NOMO-1 treated with dmso at 0.1 percent for 144 hours (cell line): Measurements from ENCODE around the gene SULT2B1.
"Not testable (repeated sequence)": the region's sequence is repeated elsewhere in the genome, so short reads cannot be mapped to it uniquely, and the experiment has no call there.

Experiments used
- DNase-seq: peaks from one replicate; lab custom pipeline; 2025; ENCODE audit not compliant: unreplicated experiment; lab: John Stamatoyannopoulos, UW

SULT2B1 gene

DNA sequence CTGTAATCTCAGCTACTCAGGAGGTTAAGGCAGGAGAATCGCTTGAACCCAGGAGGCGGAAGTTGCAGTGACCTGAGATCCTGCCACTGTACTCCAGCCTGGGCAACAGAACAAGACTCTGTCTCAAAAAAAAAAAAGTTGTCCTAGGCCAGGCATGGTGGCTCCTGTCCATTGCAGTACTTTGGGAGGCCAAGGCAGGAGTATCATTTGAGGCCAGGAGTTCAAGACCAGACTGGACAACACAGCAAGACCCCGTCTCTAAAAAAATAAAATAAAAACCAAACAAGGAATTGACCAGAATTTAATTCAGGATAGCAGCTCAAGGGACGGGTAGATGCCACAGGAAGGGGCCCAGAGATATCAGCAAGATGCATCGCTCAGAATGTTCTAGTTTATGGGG lies 4.9 kb downstream of the SULT2B1 start:
- no peak for DNase-seq

DNA sequence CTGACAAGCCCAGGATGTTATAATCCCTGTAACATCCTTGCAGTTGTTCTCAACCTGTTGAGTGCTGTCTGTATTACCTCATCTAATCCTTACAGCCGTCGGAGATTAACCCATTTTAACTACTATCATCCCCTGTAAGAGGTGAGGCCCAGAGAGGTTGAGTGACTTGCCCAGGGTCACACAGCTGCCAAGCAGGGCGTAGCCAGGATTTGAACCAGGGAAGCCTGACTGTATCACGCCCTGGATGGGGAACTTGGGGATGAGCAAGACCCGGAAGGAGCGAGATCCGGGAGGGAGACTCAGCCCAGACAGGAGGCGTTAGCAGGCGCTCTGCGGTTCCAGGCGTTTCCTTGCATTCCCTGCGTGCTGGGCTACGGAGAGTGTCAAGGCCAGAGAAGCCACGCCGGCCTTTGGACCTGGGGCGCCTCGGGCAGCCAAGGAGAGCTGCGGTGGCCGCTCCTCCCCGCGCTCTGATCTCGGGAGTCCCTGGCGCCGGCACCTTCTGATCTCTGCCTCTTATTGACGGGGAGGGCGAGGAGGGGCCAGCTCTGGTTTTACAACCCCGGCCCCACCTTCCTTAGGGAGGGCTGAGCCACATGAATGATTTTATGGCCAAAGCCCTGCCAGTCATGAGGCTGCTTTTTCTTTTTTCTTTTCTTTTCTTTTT lies 6.2 kb downstream of the SULT2B1 start:
- no peak for DNase-seq

DNA sequence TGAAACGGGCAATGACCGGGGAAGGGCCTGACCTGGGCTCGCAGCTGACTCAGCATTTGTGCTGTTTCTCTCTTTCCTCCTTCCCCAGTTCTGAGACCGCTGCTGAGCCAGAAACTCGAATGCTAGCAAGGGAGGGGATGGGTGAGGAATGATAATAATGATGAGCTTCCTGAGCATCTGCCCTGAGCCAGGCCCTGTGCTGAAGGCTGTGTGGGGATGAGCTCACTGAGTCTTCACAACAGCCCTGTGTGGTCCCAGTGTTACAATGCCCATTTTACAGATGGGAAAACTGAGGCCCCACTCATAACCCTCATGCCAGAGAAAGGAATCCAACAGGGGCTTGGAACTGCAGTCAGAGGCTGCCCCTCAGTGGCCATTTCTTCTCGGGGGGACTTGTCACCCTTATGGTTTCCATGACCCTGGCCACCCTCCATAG lies 8.1 kb downstream of the SULT2B1 start:
- DNase-seq = no peak

DNA sequence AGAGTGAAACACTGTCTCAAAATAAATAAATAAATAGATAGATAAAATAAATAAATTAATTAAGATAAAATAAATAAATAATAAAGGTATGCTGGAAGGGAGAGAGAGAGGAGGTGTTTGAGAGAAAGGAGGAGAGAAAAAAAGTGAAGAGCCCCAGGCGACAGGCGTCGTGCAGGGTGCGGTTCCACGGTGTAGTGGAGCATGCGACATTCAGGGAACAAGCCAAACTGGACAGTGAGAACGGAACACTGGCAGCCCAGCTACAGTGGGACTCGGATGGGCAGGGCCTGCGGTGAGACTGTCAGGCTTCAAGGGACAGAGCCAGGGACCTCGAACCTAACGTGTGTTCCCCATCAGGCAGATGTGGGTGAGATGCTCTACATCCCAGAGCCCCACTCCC lies 9.4 kb downstream of the SULT2B1 start:
- no peak for DNase-seq

DNA sequence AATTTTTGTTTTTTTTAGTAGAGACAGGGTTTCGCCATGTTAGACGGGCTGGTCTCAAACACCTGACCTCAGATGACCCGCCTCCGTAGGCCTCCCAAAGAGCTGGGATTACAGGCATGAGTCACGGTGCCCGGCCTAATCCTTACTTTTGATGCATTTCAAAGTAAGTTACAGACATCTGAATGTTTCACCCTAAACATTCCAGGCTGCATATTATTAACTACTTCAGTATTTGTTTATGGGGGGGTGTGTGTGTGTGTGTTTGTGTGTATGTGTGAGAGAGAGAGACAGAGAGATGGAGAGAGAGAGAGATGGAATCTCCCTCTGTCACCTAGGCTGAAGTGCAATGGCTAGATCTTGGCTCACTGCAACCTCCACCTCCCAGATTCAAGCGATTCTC lies 13.1 kb downstream of the SULT2B1 start:
- DNase-seq = no peak

DNA sequence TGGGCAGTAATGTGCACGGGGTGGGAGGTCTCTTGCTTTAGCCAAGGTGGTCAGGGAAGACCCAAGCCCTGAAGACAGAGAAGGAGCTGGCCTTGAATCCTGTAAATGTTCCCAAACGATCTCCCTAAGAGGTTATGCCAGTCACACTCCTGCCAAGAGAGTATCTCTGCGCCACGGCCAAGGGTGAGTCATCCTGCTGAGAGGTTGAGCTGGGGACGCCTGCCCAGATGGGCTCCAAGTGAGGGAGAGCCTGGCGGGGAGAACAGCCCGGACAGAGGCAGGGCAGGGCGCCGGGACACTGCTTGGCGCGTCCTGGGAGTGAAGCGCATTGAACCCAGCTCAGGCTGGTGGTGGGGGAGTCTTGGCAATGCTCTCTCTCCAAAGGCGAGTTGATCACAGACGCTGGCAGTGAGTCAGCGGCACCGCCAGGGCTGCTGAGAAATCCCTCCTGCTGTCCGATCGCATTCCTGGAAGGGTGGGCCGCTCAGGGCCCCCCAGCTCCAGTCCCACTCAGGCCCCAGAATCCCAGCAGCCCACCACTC lies 16.4 kb downstream of the SULT2B1 start:
- no peak for DNase-seq

DNA sequence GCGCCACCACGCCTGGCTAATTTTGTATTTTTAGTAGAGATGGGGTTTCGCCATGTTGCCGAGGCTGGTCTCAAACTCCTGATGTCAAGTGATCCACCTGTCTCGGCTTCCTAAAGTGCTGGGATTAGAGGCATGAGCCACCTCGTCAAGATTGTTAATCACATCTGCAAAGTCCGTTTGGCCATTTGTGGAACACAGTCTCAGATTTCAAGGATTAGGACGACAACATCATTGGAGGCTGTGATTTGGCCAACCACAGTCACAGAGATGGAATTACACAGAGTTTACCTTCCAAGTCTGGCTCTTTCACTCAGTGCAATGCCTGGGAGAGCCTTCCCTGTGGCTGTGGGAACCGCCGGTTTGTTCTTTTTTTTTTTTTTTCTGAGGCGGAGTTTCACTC lies 17.8 kb downstream of the SULT2B1 start:
- DNase-seq = no peak

DNA sequence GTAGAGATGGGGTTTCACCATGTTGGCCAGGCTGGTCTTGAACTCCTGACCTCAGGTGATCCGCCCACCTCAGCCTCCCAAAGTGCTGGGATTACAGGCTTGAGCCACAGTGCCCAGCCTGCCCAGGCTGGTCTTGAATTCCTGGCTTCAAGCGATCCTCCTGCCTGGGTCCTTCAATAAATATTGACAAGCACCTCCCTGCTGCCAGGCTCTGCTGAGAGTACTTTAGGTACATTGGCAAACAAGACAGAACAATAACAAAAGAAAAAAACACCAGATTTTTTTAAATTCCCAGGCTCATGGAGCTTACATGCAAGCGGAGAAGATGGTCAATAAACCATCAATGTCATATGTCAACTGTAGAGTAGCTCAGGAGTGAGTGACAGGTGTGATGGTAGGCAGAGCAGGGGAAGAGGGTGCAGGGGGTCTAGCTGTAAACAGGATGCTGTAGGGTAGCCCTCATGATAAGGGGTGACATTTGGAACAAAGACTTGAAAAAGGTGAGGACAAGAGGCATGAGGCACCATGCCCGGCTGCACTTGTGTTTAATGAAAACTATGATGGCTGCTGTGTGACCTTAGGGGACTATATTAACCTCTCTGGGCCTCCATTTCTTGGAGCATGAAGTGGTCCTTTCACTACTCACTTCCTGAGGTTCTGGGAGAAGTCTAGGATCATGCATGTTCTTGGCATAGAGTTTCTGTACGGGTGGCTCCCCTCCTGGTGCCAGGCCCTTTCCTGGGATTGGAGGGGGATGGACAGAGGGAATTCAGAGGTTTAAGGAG lies 19.6 kb downstream of the SULT2B1 start:
- no peak for DNase-seq

DNA sequence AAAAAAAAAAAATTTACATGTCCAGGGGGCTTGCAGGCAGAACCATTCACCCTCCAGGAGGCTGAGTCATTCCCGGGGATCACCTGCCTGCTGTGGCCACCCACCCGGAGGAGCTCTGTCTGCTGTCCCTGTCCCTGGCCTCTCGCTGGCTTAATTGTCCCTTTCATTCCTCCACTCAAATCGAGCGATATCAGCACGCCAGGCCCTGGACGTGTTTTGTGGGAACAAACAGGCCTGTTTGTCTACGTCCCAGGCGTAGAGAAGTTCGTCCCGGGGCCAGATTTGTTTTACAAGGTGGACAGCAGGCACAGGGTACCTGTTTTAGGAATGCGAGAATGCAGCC lies 21.2 kb downstream of the SULT2B1 start:
- no peak for DNase-seq

DNA sequence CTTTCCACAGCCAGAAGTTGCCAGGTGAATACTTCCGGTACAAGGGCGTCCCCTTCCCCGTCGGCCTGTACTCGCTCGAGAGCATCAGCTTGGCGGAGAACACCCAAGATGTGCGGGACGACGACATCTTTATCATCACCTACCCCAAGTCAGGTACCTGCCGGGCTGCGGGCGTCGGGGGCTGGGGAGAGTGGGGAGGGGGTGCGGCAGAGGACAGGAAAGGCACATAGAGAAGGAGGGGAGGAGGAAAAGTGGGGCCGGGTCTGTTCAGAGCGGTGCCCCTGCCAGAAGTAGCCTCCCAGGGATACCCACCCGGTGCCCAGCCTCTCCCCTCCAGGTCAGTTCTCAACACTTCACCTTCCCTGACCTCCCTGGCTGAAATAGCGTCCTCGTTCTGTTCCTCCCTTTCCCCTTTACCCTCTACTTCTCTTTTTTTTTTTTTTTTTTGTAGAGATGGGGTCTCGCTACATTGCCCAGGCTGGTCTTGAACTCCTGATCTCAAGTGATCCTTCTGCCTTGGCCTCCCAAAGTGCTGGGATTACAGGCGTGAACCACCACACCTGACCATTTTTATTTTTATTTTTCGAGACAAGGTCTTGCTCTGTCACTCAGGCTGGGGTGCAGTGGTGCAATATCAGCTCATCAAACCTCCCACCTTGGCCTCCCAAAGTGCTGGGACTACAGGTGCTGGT lies 24.1 kb downstream of the SULT2B1 start:
- no peak for DNase-seq

DNA sequence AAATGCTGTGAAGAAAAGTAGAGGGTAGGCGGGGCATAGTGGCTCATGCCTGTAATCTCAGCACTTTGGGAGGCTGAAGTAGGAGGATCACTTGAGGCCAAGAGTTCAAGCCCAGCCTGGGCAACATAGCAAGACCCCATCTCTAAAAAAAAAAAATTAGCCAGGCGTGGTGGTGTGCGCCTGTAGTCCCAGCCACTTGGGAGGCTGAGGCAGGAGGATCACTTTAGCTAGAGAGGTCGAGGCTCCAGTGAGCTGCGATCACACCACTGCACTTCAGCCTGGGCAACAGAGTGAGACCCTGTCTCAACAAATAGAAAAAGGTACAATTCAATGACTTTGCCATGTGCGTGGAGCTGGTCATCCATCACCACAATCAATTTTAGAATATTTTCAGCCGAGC lies 25.9 kb downstream of the SULT2B1 start:
- not testable (repeated sequence) for DNase-seq

DNA sequence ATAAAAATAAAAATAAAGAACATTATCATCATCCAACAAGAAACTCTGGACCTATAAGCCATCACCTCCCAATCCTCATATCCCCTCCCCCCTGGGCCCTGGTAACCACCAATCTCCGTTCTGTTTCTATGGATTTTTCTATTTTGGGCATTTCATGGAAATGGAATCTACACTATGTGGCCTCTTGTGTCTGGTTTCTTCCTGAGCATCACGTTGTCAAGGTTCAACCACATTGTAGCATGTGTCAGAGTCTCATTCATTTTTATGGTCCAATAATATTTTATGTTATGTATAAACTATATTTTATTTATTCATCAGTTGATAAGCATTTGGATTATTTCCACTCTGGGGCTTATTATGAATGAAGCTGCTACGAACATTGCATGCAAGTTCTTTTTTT lies 26.9 kb downstream of the SULT2B1 start:
- DNase-seq = no peak

DNA sequence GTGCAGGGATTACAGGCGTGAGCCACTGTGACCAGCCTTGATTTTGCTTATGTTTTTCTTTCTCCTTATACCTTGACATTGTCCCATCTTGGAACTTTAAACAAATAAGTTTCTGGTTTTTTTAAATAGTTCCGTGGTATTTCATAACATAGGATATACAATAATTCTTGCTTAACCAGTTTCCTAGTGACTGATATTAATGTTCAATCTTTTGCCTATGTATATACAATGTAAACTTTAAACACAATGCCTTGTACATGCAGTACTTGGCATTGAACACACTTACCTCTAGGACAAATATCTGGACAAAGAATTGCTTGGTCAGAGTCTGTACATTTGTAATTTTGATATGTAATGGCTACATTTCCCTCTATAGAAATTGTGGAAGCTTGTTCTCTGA lies 30.2 kb downstream of the SULT2B1 start:
- no peak for DNase-seq

DNA sequence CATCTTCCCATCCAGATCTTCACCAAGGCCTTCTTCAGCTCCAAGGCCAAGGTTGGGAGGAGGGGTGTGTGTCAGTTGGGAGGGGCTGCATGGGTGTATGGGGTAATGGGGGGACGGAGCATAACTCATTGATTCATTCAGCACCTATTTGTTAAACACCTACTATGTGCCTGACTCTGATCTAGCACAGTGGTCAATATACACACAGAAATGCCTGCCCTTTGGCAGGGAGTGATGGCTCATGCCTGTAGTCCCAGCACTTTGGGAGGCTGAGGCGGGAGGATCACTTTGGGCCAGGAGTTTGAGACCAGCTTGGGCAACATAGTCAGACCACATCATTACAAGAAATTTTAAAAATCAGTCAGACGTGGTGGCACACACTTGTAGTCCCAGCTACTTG lies 35.4 kb downstream of the SULT2B1 start:
- DNase-seq = no peak

DNA sequence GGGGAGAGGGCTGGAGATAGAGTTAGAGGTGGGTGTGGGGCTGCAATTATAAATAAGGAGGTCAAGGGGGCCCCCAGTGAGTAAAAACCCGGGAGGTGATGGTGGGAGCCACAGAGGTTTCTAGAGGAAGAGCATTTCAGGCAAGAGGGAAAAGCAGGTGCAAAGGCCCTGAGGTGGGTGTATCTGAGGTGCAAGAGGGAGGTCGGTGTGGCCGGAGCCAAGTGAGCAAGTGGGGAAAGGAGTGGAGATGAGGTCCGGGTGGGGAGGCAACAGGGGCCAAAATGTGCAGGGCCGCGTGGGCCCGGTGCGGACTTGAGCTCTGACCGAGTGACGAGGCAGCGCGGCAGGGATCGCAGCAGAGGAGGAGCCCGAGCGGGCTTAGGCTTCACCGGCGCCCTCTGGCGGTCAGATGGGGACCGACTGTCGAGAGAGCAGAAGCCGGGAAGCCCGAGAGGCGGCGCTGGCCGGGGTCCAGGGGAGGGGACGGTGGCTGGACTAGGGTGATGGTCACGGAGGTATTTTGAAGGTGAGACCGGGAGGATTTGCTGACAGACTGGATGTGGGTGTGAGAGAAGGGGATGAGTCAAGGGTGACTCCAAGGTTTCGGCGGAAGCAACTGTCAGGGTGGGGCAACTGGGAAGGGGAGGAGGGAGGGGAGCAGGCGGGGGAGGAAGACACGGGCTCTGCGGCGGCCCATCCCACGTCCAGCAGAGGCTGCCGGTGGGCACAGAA lies 36.9 kb downstream of the SULT2B1 start:
- peak; percentile 73 for DNase-seq

DNA sequence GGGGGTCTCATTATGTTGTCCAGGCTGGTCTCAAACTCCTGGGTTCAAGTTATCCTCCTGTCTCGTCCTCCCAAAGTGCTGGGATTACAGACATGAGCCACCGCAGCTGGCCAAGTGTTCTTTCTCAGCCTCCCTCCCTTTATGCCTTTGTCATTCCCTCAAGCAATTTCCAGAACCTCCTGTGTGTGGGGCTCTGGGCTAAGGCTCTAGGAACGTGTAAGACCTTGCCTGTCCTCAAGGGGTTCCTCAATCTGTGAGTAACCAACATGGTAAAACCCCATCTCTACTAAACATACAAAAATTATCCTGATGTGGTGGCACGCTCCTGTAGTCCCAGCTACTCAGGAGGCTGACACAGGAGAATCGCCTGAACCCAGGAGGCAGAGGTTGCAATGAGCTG lies 39.0 kb downstream of the SULT2B1 start:
- no peak for DNase-seq

DNA sequence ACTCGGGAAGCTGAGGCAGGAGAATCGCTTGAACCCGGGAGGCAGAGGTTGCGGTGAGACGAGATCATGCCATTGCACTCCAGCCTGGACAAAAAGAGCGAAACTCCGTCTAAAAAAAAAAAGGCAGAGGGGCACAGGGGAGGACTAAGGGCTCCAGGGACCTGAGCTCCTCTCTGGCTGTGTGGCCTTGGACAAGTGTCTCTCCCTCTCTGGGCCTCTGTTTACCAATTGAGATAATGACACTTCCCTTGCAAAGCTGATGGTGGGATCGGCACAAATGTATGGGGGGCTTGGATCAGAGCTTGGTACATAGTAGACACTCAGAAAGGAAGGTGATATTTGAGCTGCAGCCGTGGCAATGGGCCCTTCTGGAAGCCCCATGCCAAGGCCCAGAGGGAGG lies 43.2 kb downstream of the SULT2B1 start:
- no peak for DNase-seq

DNA sequence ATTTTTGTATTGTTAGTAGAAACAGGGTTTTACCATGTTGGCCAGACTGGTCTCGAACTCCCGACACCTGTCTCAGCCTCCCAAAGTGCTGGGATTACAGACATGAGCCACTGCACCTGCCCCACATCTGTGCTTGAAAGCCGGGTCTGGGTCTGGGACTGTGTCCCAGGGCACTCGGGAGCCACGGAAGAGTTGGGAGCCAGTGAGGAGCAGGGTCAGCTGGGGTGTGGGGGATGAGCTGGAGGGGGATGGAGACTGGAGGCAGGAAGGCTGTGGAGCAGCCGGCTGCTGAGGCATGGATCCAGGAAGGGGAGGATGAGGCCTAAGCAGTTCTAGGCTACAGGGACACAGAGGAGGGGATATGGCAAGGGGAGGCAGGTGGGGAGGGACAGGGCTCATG lies 43.9 kb downstream of the SULT2B1 start:
- no peak for DNase-seq

DNA sequence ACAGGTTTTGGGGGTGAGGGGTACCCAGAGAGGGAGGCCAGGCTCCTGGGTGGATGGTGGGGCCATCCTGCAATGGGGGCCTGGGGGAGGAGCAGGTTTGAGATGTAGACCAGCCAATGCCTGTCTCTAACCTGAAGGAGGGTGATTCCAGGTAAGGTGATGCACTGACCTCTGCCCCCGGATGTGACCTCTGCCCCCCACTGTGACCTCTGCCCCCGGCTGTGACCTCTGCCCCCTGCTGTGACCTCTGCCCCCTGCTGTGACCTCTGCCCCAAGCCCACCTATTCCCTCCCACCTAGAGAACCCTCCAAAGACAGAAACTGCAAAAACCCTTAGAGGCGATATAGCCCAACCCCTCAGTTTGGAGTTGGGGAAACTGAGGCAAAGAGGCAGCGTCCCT lies 44.3 kb downstream of the SULT2B1 start:
- no peak for DNase-seq

DNA sequence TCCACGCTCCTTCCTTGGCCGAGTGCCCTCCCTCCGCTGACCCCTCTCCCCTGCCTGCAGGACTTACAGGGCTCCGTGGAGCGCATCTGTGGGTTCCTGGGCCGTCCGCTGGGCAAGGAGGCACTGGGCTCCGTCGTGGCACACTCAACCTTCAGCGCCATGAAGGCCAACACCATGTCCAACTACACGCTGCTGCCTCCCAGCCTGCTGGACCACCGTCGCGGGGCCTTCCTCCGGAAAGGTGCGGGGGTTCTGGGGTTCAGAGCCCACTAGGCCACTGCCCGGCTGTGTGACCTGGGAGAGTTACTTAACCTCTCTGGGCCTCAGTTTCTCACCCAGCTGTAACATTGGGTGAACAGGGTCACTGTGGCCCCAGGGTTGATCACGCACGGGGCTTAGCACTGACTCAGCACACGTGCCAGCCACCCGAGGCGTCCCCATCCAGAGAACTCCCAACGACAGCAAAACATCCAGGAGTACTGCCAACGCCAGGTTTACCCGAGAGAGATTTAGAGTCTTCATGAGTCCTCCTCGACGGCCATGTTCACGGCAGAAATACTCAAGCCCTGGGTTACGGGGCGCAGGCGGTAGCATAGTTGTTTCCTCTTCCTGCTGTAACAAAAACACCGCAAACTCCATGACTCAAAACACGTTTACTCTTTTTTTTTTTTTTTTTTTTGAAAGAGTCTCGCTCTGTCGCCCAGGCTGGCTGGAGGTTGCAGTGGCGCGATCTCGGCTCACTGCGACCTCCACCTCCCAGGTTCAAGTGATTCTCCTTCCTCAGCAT lies 44.9 kb downstream of the SULT2B1 start:
- DNase-seq = peak; percentile 41
